HL-60 (cell line): ENCODE data around the gene MAF.

Source experiments
- CTCF ChIP-seq: IDR thresholded peaks from one replicate; pipeline ENCODE4 v1.5.1; 2011; ENCODE audit warnings: low read length, control low read depth, inconsistent platforms; ENCODE audit not compliant: insufficient read depth
- GABPA ChIP-seq: IDR thresholded peaks from 2 replicates; pipeline ENCODE4 v1.6.1; 2012; ENCODE audit warnings: low read depth
- POLR2AphosphoS5 ChIP-seq: IDR thresholded peaks from 2 replicates; pipeline ENCODE4 v1.6.1; 2012; ENCODE audit warnings: low read depth
- REST ChIP-seq: IDR thresholded peaks from 2 replicates; pipeline ENCODE4 v1.6.1; 2012; ENCODE audit warnings: low read depth; ENCODE audit not compliant: insufficient replicate concordance
- SPI1 ChIP-seq: IDR thresholded peaks from 2 replicates; pipeline ENCODE4 v1.6.1; 2012; ENCODE audit warnings: low read depth, mild to moderate bottlenecking, borderline replicate concordance

- no peak for TF ChIP-seq CTCF
- no peak for TF ChIP-seq POLR2AphosphoS5
- TF ChIP-seq GABPA, result no peak
- no peak for TF ChIP-seq REST
- no peak for TF ChIP-seq SPI1
These were observed 26.7 kb downstream of the MAF start for GRCh38 chr16:79573884-79574283.
